OCI-M2 (cell line): ENCODE results near the gene BCO1.

Experiments used
- DNase-seq: peaks from one replicate; lab custom pipeline; 2025; ENCODE audit not compliant: unreplicated experiment; lab: John Stamatoyannopoulos, UW

BCO1 gene

GRCh38 chr16:81275064-81275532 is 36.6 kb downstream of the BCO1 start:
- DNase-seq = no peak

- DNase-seq = no peak
Observed at GRCh38 chr16:81275795-81276194, 37.3 kb downstream of the BCO1 start.

GRCh38 chr16:81276323-81276722 is 37.8 kb downstream of the BCO1 start:
- DNase-seq = no peak

GRCh38 chr16:81277541-81278080 is 39.1 kb downstream of the BCO1 start:
- no peak for DNase-seq

GRCh38 chr16:81278526-81278925 is 40.0 kb downstream of the BCO1 start:
- DNase-seq = no peak

- DNase-seq = no peak
Observed at GRCh38 chr16:81279392-81279791, 40.9 kb downstream of the BCO1 start.

- DNase-seq = no peak
Observed at GRCh38 chr16:81280393-81280792, 41.9 kb downstream of the BCO1 start.

GRCh38 chr16:81283044-81283443 is 44.6 kb downstream of the BCO1 start:
- DNase-seq = no peak

- no peak for DNase-seq
Observed at GRCh38 chr16:81284995-81285600, 46.6 kb downstream of the BCO1 start.

GRCh38 chr16:81286190-81286589 is 47.7 kb downstream of the BCO1 start:
- no peak for DNase-seq

- DNase-seq = no peak
Observed at GRCh38 chr16:81291117-81291516, 52.6 kb downstream of the BCO1 start.

GRCh38 chr16:81292936-81293335 is 54.4 kb downstream of the BCO1 start:
- DNase-seq = no peak

GRCh38 chr16:81293909-81294802 is 55.7 kb downstream of the BCO1 start:
- DNase-seq = no peak

- no peak for DNase-seq
Observed at GRCh38 chr16:81296631-81297030, 58.1 kb downstream of the BCO1 start.

GRCh38 chr16:81307770-81308169 is 69.3 kb downstream of the BCO1 start:
- no peak for DNase-seq

GRCh38 chr16:81310045-81310644 is 71.7 kb downstream of the BCO1 start:
- DNase-seq = no peak

- DNase-seq = no peak
Observed at GRCh38 chr16:81311762-81312161, 73.3 kb downstream of the BCO1 start.

GRCh38 chr16:81313701-81314602 is 75.5 kb downstream of the BCO1 start:
- no peak for DNase-seq

GRCh38 chr16:81314603-81315270 is 76.2 kb downstream of the BCO1 start, which contains the start of gene GAN:
GAN (plus strand) TSS chr16:81314962; CDS start chr16:81315114, 152 bp downstream.
- peak; percentile 59 for DNase-seq
